SK-N-MC (cell line): ENCODE results near the gene ACAT2.
A peak's percentile ranks its signal among the peaks of the same experiment; 100 is the strongest.

ENCODE experiments used
- EZH2 ChIP-seq: fragments of 200-600 bp; sonication (generic); IDR thresholded peaks from one replicate; pipeline ENCODE4 v1.6.1; 2017; ENCODE audit warnings: antibody characterized with exemption
- POLR2AphosphoS5 ChIP-seq: IDR thresholded peaks from 2 replicates; pipeline ENCODE4 v1.6.1; 2012; ENCODE audit warnings: mild to moderate bottlenecking, low read depth, low read length, borderline replicate concordance

GRCh38 chr6:159761873-159762680 lies at the start of gene ACAT2:
- TF ChIP-seq EZH2 (no peak), POLR2AphosphoS5 (peak; percentile 85)
